K562 (cell line): ENCODE data around the gene MTHFR. TPM values are rescaled to one million over a fixed set of nuclear protein-coding genes. Genes with fewer than 3 reads are reported as not detected.

Source experiments
- HBP1 ChIP-seq: fragments of 450-650 bp; formaldehyde crosslinking; IDR thresholded peaks from 2 replicates; pipeline ENCODE4 v1.4.0; 2022; ENCODE audit warnings: missing genetic modification characterization
- HMGN3 ChIP-seq: IDR thresholded peaks from 2 replicates; pipeline ENCODE4 v1.6.1; 2011; ENCODE audit warnings: borderline replicate concordance, low read depth, mild to moderate bottlenecking, mixed read lengths, low read length; ENCODE audit not compliant: insufficient read length; ENCODE audit errors: extremely low read depth
- MAFF ChIP-seq: IDR thresholded peaks from 2 replicates; pipeline ENCODE4 v1.6.1; 2012; ENCODE audit warnings: low read length, improper control_type of control experiment
- POLR2AphosphoS2 ChIP-seq: IDR thresholded peaks from 2 replicates; pipeline ENCODE4 v1.6.1; 2012; ENCODE audit warnings: low read length, improper control_type of control experiment
- SAP30 ChIP-seq: fragments of 200-600 bp; sonication (generic); IDR thresholded peaks from 2 replicates; pipeline ENCODE4 v1.6.1; 2012; ENCODE audit warnings: borderline replicate concordance, low read depth, mild to moderate bottlenecking, moderate library complexity, low read length, control low read depth, inconsistent platforms; ENCODE audit not compliant: insufficient read depth, poor library complexity, severe bottlenecking
- SRSF9 ChIP-seq: fragments of 200-400 bp; formaldehyde crosslinking; IDR thresholded peaks from 2 replicates; pipeline ENCODE4 v1.6.1; 2017; ENCODE audit warnings: low read depth, low read length, borderline replicate concordance
- TRIM28 ChIP-seq: fragments of 450-650 bp; IDR thresholded peaks from 2 replicates; pipeline ENCODE4 v1.6.1; 2017
- ZBTB40 ChIP-seq, 2 experiments: fragments of 450-650 bp in 1 of 2; sonication (generic) in 1 of 2; formaldehyde crosslinking in 1 of 2; IDR thresholded peaks; 2 replicates each; pipeline versions ENCODE4 v1.7.1 to v1.9.0; 2016 to 2022; ENCODE audit warnings: inconsistent platforms in 1 of 2, mild to moderate bottlenecking in 1 of 2, missing genetic modification reagents in 1 of 2
- ZNF121 ChIP-seq: sonication (generic); formaldehyde crosslinking; conservative IDR thresholded peaks from 2 replicates; pipeline ENCODE4 v1.8.0; 2022; ENCODE audit warnings: missing genetic modification reagents
- ZNF277 ChIP-seq: fragments of 250-450 bp; sonication (Bioruptor Pico); IDR thresholded peaks from 2 replicates; pipeline ENCODE4 v1.8.0; 2022; ENCODE audit warnings: inconsistent platforms, mild to moderate bottlenecking, moderate library complexity, borderline replicate concordance
- ZNF583 ChIP-seq: fragments of 250-450 bp; sonication (Bioruptor Pico); IDR thresholded peaks from 2 replicates; pipeline ENCODE4 v1.4.0; 2020
- ZNF584 ChIP-seq: fragments of 200-800 bp; sonication (Bioruptor generic); IDR thresholded peaks from 2 replicates; pipeline ENCODE4 v1.6.1; 2016; ENCODE audit warnings: low read depth, mild to moderate bottlenecking, missing genetic modification characterization, missing compliant biosample characterization
- ZNF589 ChIP-seq: fragments of 200-800 bp; sonication (Bioruptor generic); IDR thresholded peaks from 2 replicates; pipeline ENCODE4 v1.6.1; 2016; ENCODE audit warnings: low read depth, missing genetic modification characterization, missing compliant biosample characterization
- polyA plus RNA-seq, 8 experiments: library from polyadenylated mRNA; depleted of rRNA in 4 of 8; stranded (reverse) in 5 of 8; unstranded in 3 of 8; fragments of >200 nt; fragmentation: Nextera tagmentation in 2 of 8; fragmentation: Illumina TruSeq in 1 of 8; extraction: Ambion mirVana in 2 of 8; extraction: Trizol in 1 of 8; gene quantifications; 2 replicates each; pipeline versions ENCODE4 v1.2.1 to v1.2.3, GENCODE V29; 2011 to 2014; ENCODE audit warnings: inconsistent platforms in 1 of 8, missing spikeins in 1 of 8
- total RNA-seq, 7 experiments: library from RNA; depleted of rRNA in 6 of 7; stranded (reverse); fragments of >200 nt in 6 of 7; fragmentation: Illumina TruSeq in 2 of 7; extraction: Trizol in 2 of 7; gene quantifications; 2 replicates each; pipeline versions ENCODE4 v1.2.1 to v1.2.3, GENCODE V29; 2011 to 2021; ENCODE audit warnings: low replicate concordance in 1 of 7

The MTHFR gene
- total and polyA plus RNA-seq, 9 of the 15 experiments (the other 6 are each of a cell fraction or from before 2014, with no cell fraction given): 5.0 to 104 (median 62.6) TPM

GRCh38 chr1:11805422-11806306, at the start of gene MTHFR, which contains the start of gene CLCN6 (continued):
- TF ChIP-seq HBP1 (CRISPR knock-in tag): no peak; the same call in 1 of the 2 replicates
- TF ChIP-seq ZNF121: no peak
- 0 out of 2 replicates have a peak, but pooled peaks have one; percentile 11 for TF ChIP-seq ZNF583 (CRISPR knock-in tag)
- peak; percentile 96 for TF ChIP-seq HMGN3
- TF ChIP-seq MAFF: no peak
- TF ChIP-seq ZNF589 (CRISPR knock-in tag): 0 out of 2 replicates have a peak, but pooled peaks have one; percentile 81
- peak; percentile 90 for TF ChIP-seq SAP30
- TF ChIP-seq ZNF277 (CRISPR knock-in tag): no peak
- TF ChIP-seq TRIM28: 0 out of 2 replicates have a peak, but pooled peaks have one; percentile 20
- TF ChIP-seq ZNF584 (CRISPR knock-in tag): no peak
- peak; percentile 51; the same call in 1 of the 2 replicates for TF ChIP-seq POLR2AphosphoS2
- no peak for TF ChIP-seq SRSF9
- TF ChIP-seq ZBTB40 (IDR thresholded peaks at IDR 0.05): peak; percentile 97
- no peak for TF ChIP-seq ZBTB40 (CRISPR knock-in tag; IDR thresholded peaks at IDR 0.05)
